NCI-H128 (cell line): ENCODE measurements around the gene SPACA4.

ENCODE experiments used
- DNase-seq: peaks from one replicate; lab custom pipeline; 2025; ENCODE audit not compliant: unreplicated experiment; lab: John Stamatoyannopoulos, UW

SPACA4 gene

GRCh38 chr19:48596679-48597465, 9.7 kb upstream of the SPACA4 start:
- no peak for DNase-seq

- no peak for DNase-seq
Measured at GRCh38 chr19:48598996-48599700, 7.4 kb upstream of the SPACA4 start.

GRCh38 chr19:48600679-48601417, 5.7 kb upstream of the SPACA4 start:
- no peak for DNase-seq

GRCh38 chr19:48603001-48603400, 3.5 kb upstream of the SPACA4 start:
- DNase-seq, result no peak

- no peak for DNase-seq
Measured at GRCh38 chr19:48603449-48603848, 3.1 kb upstream of the SPACA4 start.

- no peak for DNase-seq
Measured at GRCh38 chr19:48603850-48604249, 2.7 kb upstream of the SPACA4 start.

GRCh38 chr19:48607359-48607755, 815 bp downstream of the SPACA4 start:
- DNase-seq, result no peak

- DNase-seq, result peak; percentile 19
Measured at GRCh38 chr19:48608798-48609263, 2.3 kb downstream of the SPACA4 start.

GRCh38 chr19:48609571-48610108, 3.1 kb downstream of the SPACA4 start:
- DNase-seq, result no peak

- no peak for DNase-seq
Measured at GRCh38 chr19:48611872-48612271, 5.3 kb downstream of the SPACA4 start.

- DNase-seq, result no peak
Measured at GRCh38 chr19:48613024-48613851, 6.7 kb downstream of the SPACA4 start.

- DNase-seq, result no peak
Measured at GRCh38 chr19:48613852-48614435, 7.4 kb downstream of the SPACA4 start.

GRCh38 chr19:48614436-48615230, 8.1 kb downstream of the SPACA4 start, which contains the start of gene FAM83E:
Gene FAM83E (minus strand): TSS chr19:48615076. CDS start chr19:48613372, 1,704 bp downstream.
- no peak for DNase-seq

GRCh38 chr19:48615231-48616040, 8.9 kb downstream of the SPACA4 start:
- DNase-seq, result no peak

- DNase-seq, result no peak
Measured at GRCh38 chr19:48616041-48616436, 9.5 kb downstream of the SPACA4 start.

GRCh38 chr19:48616491-48617056, 10.0 kb downstream of the SPACA4 start:
- DNase-seq, result no peak

- DNase-seq, result no peak
Measured at GRCh38 chr19:48617146-48617937, 10.8 kb downstream of the SPACA4 start.
